GM19455 (cell line): ENCODE data around the gene MS4A18.

Source experiments
- ATAC-seq: cut with Tn5 transposase; IDR thresholded peaks from one replicate; pipeline ENCODE4 v1.9.1; 2021; ENCODE audit not compliant: unreplicated experiment

MS4A18 gene

GRCh38 chr11:60785136-60785535 lies 60.6 kb downstream of the MS4A18 start, which contains the start of gene MS4A10:
Gene MS4A10, plus strand, starts transcription at chr11:60785333. Its CDS starts 5,003 bp downstream, at chr11:60790336.
- ATAC-seq = no peak

GRCh38 chr11:60785806-60786361 lies 61.4 kb downstream of the MS4A18 start:
- ATAC-seq = no peak

- ATAC-seq = no peak
These were observed 62.5 kb downstream of the MS4A18 start for GRCh38 chr11:60786811-60787567.

GRCh38 chr11:60788401-60789125 lies 64.0 kb downstream of the MS4A18 start:
- ATAC-seq = no peak

- ATAC-seq = no peak
These were observed 66.2 kb downstream of the MS4A18 start for GRCh38 chr11:60790726-60791125.

GRCh38 chr11:60791153-60791933 lies 66.8 kb downstream of the MS4A18 start:
- ATAC-seq = no peak

- no peak for ATAC-seq
These were observed 68.0 kb downstream of the MS4A18 start for GRCh38 chr11:60792521-60792920.
